ENCODE results near the gene TAL2. TPM values are rescaled to one million over a fixed set of nuclear protein-coding genes. Genes with fewer than 3 reads are reported as not detected.

Gene TAL2
- total RNA-seq, 1 experiment from 2014 or later: not detected

GRCh38 chr9:105656131-105656921 lies 5.9 kb upstream of the TAL2 start:
- H3K4me3 ChIP-seq (ENCODE audit: low read depth in 2 of 2, low read length in 2 of 2): peak overlapping the region; percentile 41 to 47
- ATAC-seq (peak; percentile 89), DNase-seq (ENCODE audit: low read depth, low spot score) (no peak)
- intact Hi-C loops (cut with micrococcal nuclease; ENCODE audit: unreplicated experiment) (no loop called here), in situ Hi-C loops (cut with HindIII; ENCODE audit: low pct_unique_long_range_greater_than_20kb, low sequenced_read_pairs) (no loop called here)
- ChIA-PET CTCF (no interaction called here), POLR2A (no interaction called here)
- no peak for TF ChIP-seq SIN3A (IDR thresholded peaks at IDR 0.05; ENCODE audit: borderline replicate concordance, insufficient read depth, low read depth, low read length)
- no peak for TF ChIP-seq REST (IDR thresholded peaks at IDR 0.05; ENCODE audit: insufficient read depth in 1 of 2, low read depth in 2 of 2, low read length in 1 of 2)
- TF ChIP-seq TCF7L2 (IDR thresholded peaks at IDR 0.05; ENCODE audit: low read depth, low read length): no peak
- TF ChIP-seq POLR2AphosphoS5 (IDR thresholded peaks at IDR 0.05; ENCODE audit: low read depth, low read length): no peak
- TF ChIP-seq CTCF (IDR thresholded peaks at IDR 0.05): peak; percentile 72
- H3K27me3 ChIP-seq (ENCODE audit: control insufficient read depth, insufficient read depth, low read length): 0 out of 2 replicates have a peak, but pooled peaks cover 2% of the 10 kb centered on the region
- no TSS peak for BruUV-seq (replicated peaks)
- H3K27ac ChIP-seq (ENCODE audit: low read length): no peak overlapping the region
- H3K9me3 ChIP-seq (ENCODE audit: control insufficient read depth, insufficient read depth, low read depth, low read length): no peaks in the 10 kb centered on the region
- H3K36me3 ChIP-seq (ENCODE audit: control insufficient read depth, insufficient read depth, low read length): no peaks in the 10 kb centered on the region
- no peaks in the 10 kb centered on the region for H3K4me1 ChIP-seq (ENCODE audit: control insufficient read depth, insufficient read depth, low read length)

GRCh38 chr9:105658351-105658750 lies 3.9 kb upstream of the TAL2 start:
- intact Hi-C loops (cut with micrococcal nuclease; ENCODE audit: unreplicated experiment) (no loop called here), in situ Hi-C loops (cut with HindIII; ENCODE audit: low pct_unique_long_range_greater_than_20kb, low sequenced_read_pairs) (no loop called here)
- no peak for TF ChIP-seq SIN3A (IDR thresholded peaks at IDR 0.05; ENCODE audit: borderline replicate concordance, insufficient read depth, low read depth, low read length)
- TF ChIP-seq POLR2AphosphoS5 (IDR thresholded peaks at IDR 0.05; ENCODE audit: low read depth, low read length): no peak
- Histone ChIP-seq H3K9me3 (ENCODE audit: control insufficient read depth, insufficient read depth, low read depth, low read length) (no peaks in the 10 kb centered on the region), H3K36me3 (ENCODE audit: control insufficient read depth, insufficient read depth, low read length) (no peaks in the 10 kb centered on the region), H3K27ac (ENCODE audit: low read length) (no peak overlapping the region), H3K27me3 (ENCODE audit: control insufficient read depth, insufficient read depth, low read length) (0 out of 2 replicates have a peak, but pooled peaks cover 2% of the 10 kb centered on the region), H3K4me1 (ENCODE audit: control insufficient read depth, insufficient read depth, low read length) (no peaks in the 10 kb centered on the region), H3K4me3 (ENCODE audit: low read depth in 2 of 2, low read length in 2 of 2) (no peak overlapping the region)
- no TSS peak for BruUV-seq (replicated peaks)
- ATAC-seq (no peak), DNase-seq (ENCODE audit: low read depth, low spot score) (no peak)
- ChIA-PET CTCF (no interaction called here), POLR2A (no interaction called here)

GRCh38 chr9:105661011-105661410 lies 1.2 kb upstream of the TAL2 start:
- POLR2A ChIA-PET: no interaction called here
- intact Hi-C loops (cut with micrococcal nuclease; ENCODE audit: unreplicated experiment): no loop called here
- in situ Hi-C loops (cut with HindIII; ENCODE audit: low pct_unique_long_range_greater_than_20kb, low sequenced_read_pairs): no loop called here
- TF ChIP-seq POLR2AphosphoS5 (IDR thresholded peaks at IDR 0.05; ENCODE audit: low read depth, low read length) (no peak), TCF7L2 (IDR thresholded peaks at IDR 0.05; ENCODE audit: low read depth, low read length) (no peak), REST (IDR thresholded peaks at IDR 0.05; ENCODE audit: insufficient read depth in 1 of 2, low read depth in 2 of 2, low read length in 1 of 2) (no peak), CTCF (IDR thresholded peaks at IDR 0.05) (no peak)
- ATAC-seq: no peak
- CTCF ChIA-PET: no interaction called here
- no peaks in the 10 kb centered on the region for H3K27me3 ChIP-seq (ENCODE audit: control insufficient read depth, insufficient read depth, low read length)
- DNase-seq (ENCODE audit: low read depth, low spot score): no peak
- H3K4me1 ChIP-seq (ENCODE audit: control insufficient read depth, insufficient read depth, low read length): no peaks in the 10 kb centered on the region
- no peaks in the 10 kb centered on the region for H3K9me3 ChIP-seq (ENCODE audit: control insufficient read depth, insufficient read depth, low read depth, low read length)
- no peaks in the 10 kb centered on the region for H3K36me3 ChIP-seq (ENCODE audit: control insufficient read depth, insufficient read depth, low read length)
- no peak overlapping the region for H3K4me3 ChIP-seq (ENCODE audit: low read depth in 2 of 2, low read length in 2 of 2)
- BruUV-seq (replicated peaks): no TSS peak
- no peak overlapping the region for H3K27ac ChIP-seq (ENCODE audit: low read length)

Data from Panc1 (cell line).